ENCODE data around the gene EHF.

EHF gene

GRCh38 chr11:34640050-34640923, 19.4 kb downstream of the EHF start:
- no peak for DNase-seq (ENCODE audit: low read depth)
- H3K4me3 ChIP-seq (ENCODE audit: low read depth, low read length), result no peak overlapping the region
- TF ChIP-seq, protein P1, sequence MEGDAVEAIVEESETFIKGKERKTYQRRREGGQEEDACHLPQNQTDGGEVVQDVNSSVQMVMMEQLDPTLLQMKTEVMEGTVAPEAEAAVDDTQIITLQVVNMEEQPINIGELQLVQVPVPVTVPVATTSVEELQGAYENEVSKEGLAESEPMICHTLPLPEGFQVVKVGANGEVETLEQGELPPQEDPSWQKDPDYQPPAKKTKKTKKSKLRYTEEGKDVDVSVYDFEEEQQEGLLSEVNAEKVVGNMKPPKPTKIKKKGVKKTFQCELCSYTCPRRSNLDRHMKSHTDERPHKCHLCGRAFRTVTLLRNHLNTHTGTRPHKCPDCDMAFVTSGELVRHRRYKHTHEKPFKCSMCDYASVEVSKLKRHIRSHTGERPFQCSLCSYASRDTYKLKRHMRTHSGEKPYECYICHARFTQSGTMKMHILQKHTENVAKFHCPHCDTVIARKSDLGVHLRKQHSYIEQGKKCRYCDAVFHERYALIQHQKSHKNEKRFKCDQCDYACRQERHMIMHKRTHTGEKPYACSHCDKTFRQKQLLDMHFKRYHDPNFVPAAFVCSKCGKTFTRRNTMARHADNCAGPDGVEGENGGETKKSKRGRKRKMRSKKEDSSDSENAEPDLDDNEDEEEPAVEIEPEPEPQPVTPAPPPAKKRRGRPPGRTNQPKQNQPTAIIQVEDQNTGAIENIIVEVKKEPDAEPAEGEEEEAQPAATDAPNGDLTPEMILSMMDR (IDR thresholded peaks at IDR 0.05; ENCODE audit: insufficient read depth, low read depth, low read length, missing control alignments), result no peak

DNA sequence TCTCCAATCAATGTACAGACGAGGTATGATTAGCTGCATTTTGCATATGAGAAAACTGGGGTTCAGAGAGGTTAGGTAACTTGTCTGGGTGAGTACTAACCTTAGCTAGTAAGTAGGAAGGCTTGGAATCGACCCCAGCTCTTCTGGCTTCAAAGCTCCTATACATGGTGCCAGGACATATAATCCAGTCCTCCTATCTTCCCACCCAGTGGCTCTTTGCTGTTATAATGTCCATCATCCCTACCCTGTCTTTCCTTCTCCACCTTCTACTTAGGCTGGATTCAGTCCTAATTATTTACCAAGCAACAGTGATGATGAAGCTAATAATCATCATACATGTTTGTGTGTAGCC, 20.0 kb downstream of the EHF start:
- DNase-seq (ENCODE audit: low read depth), result no peak
- no peak overlapping the region for H3K4me3 ChIP-seq (ENCODE audit: low read depth, low read length)
- TF ChIP-seq, protein P1 (IDR thresholded peaks at IDR 0.05; ENCODE audit: insufficient read depth, low read depth, low read length, missing control alignments), result no peak

- no peak overlapping the region for H3K4me3 ChIP-seq (ENCODE audit: low read depth, low read length)
- no peak for DNase-seq (ENCODE audit: low read depth)
- TF ChIP-seq, protein P1 (IDR thresholded peaks at IDR 0.05; ENCODE audit: insufficient read depth, low read depth, low read length, missing control alignments), result no peak
These were observed 20.6 kb downstream of the EHF start for GRCh38 chr11:34641456-34641855.

DNA sequence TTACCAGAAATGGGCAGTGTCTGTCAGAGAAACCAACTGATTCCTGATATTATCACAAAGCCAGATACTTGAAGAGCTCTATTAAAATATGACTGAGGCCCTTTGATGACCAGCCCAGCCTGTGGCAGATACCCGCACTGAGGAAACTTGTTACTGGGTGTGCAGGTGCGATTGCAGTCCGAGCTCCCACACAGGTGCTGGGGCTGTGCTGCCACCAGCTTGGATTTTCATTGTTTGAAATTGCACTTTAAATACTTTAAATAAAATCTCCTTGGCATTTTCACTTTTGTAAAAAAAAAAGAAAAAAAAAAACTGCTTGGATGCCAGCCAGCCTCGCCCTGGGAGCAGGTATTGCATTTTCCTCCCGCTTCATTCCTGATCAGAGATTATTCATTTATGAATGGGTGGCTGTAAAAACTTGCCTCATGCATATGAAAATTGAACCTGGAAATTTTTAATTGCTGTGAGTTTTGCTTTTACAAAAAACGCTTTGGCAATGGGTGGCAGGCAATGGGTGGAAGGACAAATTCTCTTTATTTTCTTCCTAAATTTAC, 21.2 kb downstream of the EHF start:
- TF ChIP-seq, protein P1 (IDR thresholded peaks at IDR 0.05; ENCODE audit: insufficient read depth, low read depth, low read length, missing control alignments), result no peak
- no peak for DNase-seq (ENCODE audit: low read depth)
- H3K4me3 ChIP-seq (ENCODE audit: low read depth, low read length), result no peak overlapping the region

DNA sequence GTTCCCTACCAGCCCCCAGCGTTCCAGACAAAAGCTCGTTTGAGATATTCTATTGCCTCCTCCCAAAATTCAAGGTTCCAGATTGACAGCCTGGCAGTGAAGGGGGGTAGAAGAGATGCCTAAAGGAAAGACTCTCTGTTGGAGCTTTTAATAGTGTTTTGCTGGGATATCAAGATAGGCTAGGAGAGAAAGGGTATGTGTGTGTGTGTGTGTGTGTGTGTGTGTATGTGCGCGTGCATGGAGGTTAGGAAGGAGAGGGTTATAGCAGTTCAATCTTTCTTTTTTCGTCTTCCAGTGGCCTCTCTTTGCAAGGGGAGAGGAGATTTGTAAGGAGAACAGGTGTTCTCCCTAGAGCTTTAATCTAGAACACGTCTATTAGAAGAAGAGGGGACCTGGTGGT, 22.0 kb downstream of the EHF start:
- no peak for DNase-seq (ENCODE audit: low read depth)
- H3K4me3 ChIP-seq (ENCODE audit: low read depth, low read length), result no peak overlapping the region
- TF ChIP-seq, protein P1 (IDR thresholded peaks at IDR 0.05; ENCODE audit: insufficient read depth, low read depth, low read length, missing control alignments), result no peak

DNA sequence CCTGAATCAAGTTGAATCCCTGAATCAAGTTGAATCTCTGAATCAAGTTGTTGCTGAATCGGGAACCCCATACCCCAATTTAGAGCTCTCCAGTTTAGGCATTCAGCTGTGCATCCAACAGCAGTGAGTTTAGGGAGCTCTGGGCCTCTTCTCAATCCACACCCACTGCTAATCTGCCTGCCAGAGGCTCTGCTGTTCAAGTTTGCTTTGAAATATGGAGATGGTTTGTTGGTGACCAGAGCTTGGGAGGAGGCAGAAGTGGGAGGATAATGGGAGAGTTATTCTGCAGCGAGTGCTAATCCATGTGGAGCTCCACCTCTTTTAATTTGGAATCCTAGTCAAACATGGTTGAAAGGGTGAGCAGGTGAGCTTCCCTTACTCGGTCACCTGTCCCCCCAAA, 22.4 kb downstream of the EHF start:
- H3K4me3 ChIP-seq (ENCODE audit: low read depth, low read length), result no peak overlapping the region
- TF ChIP-seq, protein P1 (IDR thresholded peaks at IDR 0.05; ENCODE audit: insufficient read depth, low read depth, low read length, missing control alignments), result no peak
- DNase-seq (ENCODE audit: low read depth), result no peak

All from GM12865 (cell line).